ENCODE data around the gene REXO1.

DNA sequence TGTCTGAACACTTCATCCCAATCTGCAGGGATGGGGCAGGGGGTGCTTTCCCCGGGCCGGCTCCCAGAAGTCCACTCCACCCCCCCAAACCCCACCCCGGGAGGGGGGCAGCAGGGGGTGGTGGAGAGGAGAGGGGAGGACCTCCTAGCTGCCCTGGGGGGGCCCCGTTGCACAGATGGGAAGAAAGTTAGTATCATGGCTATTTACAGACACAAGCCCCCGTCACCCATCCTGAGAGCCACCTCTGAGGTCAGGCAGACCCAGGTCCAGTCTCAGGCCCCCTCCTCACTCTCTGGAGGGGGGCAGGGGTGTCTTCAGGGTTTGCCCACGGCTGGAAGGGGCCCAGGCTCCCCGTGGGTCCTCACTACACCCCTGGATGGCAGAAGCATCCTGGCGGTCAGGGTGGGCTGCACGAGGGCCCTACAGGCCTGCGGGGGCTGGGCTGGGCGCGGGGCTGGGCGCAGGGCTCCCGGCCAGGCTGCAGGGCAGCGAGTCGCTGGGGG is 5.8 kb upstream of the REXO1 start:
- TF ChIP-seq KDM1A (IDR thresholded peaks at IDR 0.05; ENCODE audit: borderline replicate concordance, low read length) (no peak), RAD21 (IDR thresholded peaks at IDR 0.05 in 1 of 2, conservative IDR thresholded peaks at IDR 0.05 in 1 of 2; ENCODE audit: low read depth in 2 of 2, low read length in 2 of 2) (no peak), POLR2AphosphoS5 (IDR thresholded peaks at IDR 0.05; ENCODE audit: low read depth, low read length) (no peak), CTCF (IDR thresholded peaks at IDR 0.05; ENCODE audit: control extremely low read depth in 1 of 3, insufficient read depth in 1 of 3, low read depth in 1 of 3, low read length in 3 of 3) (no peak), SP2 (IDR thresholded peaks at IDR 0.05; ENCODE audit: low read length) (no peak), EP300 (IDR thresholded peaks at IDR 0.05; ENCODE audit: borderline replicate concordance in 1 of 2, low read depth in 2 of 2, low read length in 2 of 2) (no peak), TAF1 (IDR thresholded peaks at IDR 0.05; ENCODE audit: low read depth, low read length) (no peak), POLR2A (IDR thresholded peaks at IDR 0.05; ENCODE audit: control extremely low read depth in 1 of 2, low read depth in 2 of 2, low read length in 2 of 2) (no peak), EZH2 (IDR thresholded peaks at IDR 0.05; ENCODE audit: low read depth, low read length, severe bottlenecking) (no peak), YY1 (IDR thresholded peaks at IDR 0.05; ENCODE audit: low read depth, low read length) (no peak), SP1 (IDR thresholded peaks at IDR 0.05; ENCODE audit: low read depth, low read length) (no peak), FOSL1 (IDR thresholded peaks at IDR 0.05; ENCODE audit: insufficient read depth, low read depth, low read length) (no peak)
- TF ChIP-seq, protein P1, sequence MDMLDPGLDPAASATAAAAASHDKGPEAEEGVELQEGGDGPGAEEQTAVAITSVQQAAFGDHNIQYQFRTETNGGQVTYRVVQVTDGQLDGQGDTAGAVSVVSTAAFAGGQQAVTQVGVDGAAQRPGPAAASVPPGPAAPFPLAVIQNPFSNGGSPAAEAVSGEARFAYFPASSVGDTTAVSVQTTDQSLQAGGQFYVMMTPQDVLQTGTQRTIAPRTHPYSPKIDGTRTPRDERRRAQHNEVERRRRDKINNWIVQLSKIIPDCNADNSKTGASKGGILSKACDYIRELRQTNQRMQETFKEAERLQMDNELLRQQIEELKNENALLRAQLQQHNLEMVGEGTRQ (IDR thresholded peaks at IDR 0.05; ENCODE audit: low read length): no peak
- TF ChIP-seq, protein P2, sequence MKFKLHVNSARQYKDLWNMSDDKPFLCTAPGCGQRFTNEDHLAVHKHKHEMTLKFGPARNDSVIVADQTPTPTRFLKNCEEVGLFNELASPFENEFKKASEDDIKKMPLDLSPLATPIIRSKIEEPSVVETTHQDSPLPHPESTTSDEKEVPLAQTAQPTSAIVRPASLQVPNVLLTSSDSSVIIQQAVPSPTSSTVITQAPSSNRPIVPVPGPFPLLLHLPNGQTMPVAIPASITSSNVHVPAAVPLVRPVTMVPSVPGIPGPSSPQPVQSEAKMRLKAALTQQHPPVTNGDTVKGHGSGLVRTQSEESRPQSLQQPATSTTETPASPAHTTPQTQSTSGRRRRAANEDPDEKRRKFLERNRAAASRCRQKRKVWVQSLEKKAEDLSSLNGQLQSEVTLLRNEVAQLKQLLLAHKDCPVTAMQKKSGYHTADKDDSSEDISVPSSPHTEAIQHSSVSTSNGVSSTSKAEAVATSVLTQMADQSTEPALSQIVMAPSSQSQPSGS (IDR thresholded peaks at IDR 0.05; ENCODE audit: low read length): no peak

Measured in H1 (cell line).